Measurements from ENCODE around the gene ADAMTS12.

- TF ChIP-seq ZNF565 (CRISPR knock-in tag; conservative IDR thresholded peaks at IDR 0.05; ENCODE audit: low read depth) (no peak), ISL1 (CRISPR knock-in tag; IDR thresholded peaks at IDR 0.05) (no peak), PATZ1 (CRISPR knock-in tag; IDR thresholded peaks at IDR 0.05; ENCODE audit: borderline replicate concordance) (no peak), ZFP3 (CRISPR knock-in tag; IDR thresholded peaks at IDR 0.05) (no peak), TCF4 (CRISPR knock-in tag; IDR thresholded peaks at IDR 0.05; ENCODE audit: borderline replicate concordance) (no peak), ZC3H10 (CRISPR knock-in tag; IDR thresholded peaks at IDR 0.05) (no peak), OSR1 (CRISPR knock-in tag; IDR thresholded peaks at IDR 0.05) (no peak)
Observed at GRCh38 chr5:33938507-33938796, 46.7 kb upstream of the ADAMTS12 start.

All from SK-N-SH treated with all-trans-retinoic acid at 6 μM for 48 hours (cell line).